HEK293T (cell line): Measurements from ENCODE around the gene VPS35L.

ENCODE experiments used
- LEF1 ChIP-seq: fragments of 450-650 bp; IDR thresholded peaks from 2 replicates; pipeline ENCODE4 v1.6.1; 2017; ENCODE audit warnings: mild to moderate bottlenecking, borderline replicate concordance
- SP1 ChIP-seq: fragments of 450-650 bp; IDR thresholded peaks from 2 replicates; pipeline ENCODE4 v1.6.1; 2017
- SUZ12 ChIP-seq: fragments of 450-650 bp; IDR thresholded peaks from 2 replicates; pipeline ENCODE4 v1.6.1; 2016; ENCODE audit warnings: mild to moderate bottlenecking
- ZNF384 ChIP-seq: fragments of 450-650 bp; IDR thresholded peaks from 2 replicates; pipeline ENCODE4 v1.6.1; 2016

DNA sequence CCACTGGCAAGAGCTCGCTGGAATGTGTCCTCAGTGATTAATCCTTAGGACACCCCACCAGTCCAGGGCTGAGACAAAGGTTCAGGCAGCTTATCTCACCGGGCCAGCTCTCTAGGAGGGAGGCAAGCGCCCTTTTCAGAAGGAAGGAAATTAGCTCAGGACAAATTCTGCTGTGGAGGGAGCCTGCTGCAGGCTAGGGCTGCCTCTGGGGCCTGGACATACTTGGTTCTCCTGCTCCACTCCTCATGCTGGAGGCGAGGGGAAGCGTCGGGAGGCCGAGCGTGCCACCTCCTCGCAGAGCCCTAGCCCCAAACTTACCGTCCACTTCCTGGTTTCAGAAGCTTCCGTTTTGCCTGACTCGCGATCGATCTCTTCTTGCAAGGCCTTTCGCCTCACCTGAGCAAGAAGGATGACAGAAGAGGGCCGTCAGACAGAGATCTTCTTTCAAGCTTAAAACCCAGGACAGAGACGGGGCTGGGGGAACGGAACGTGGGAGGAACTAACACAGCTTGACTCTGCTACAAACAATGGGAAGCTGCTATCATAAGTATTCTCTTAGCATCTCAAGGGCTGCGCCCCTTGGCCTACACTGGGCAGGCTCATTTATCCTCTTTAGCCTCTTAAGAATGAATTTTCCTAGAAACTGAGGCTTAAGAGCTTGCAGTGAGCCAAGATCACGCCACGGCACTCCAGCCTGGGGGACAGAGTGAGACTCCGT is 154.8 kb downstream of the VPS35L start:
- TF ChIP-seq ZNF384 (no peak), LEF1 (no peak), SP1 (no peak), SUZ12 (no peak)
